NCI-H446 treated with DMSO at 0.1 percent for 48 hours (cell line): ENCODE data around the gene CUX1.
"Not testable (repeated sequence)": the region's sequence is repeated elsewhere in the genome, so short reads cannot be mapped to it uniquely, and the experiment has no call there.

Source experiments
- DNase-seq: peaks from one replicate; lab custom pipeline; 2025; lab: John Stamatoyannopoulos, UW

The CUX1 gene

GRCh38 chr7:101917566-101917965, 100.1 kb downstream of the CUX1 start:
- DNase-seq = no peak

GRCh38 chr7:101918426-101918825, 101.0 kb downstream of the CUX1 start:
- no peak for DNase-seq

GRCh38 chr7:101919363-101920115, 102.1 kb downstream of the CUX1 start:
- DNase-seq = no peak

- DNase-seq = no peak
Observed at GRCh38 chr7:101921061-101921460, 103.6 kb downstream of the CUX1 start.

GRCh38 chr7:101921546-101922489, 104.4 kb downstream of the CUX1 start:
- DNase-seq = not testable (repeated sequence)

- no peak for DNase-seq
Observed at GRCh38 chr7:101922631-101923601, 105.5 kb downstream of the CUX1 start.

- no peak for DNase-seq
Observed at GRCh38 chr7:101923602-101923985, 106.2 kb downstream of the CUX1 start.

- DNase-seq = no peak
Observed at GRCh38 chr7:101924171-101924570, 106.7 kb downstream of the CUX1 start.

- no peak for DNase-seq
Observed at GRCh38 chr7:101926265-101926664, 108.8 kb downstream of the CUX1 start.

- no peak for DNase-seq
Observed at GRCh38 chr7:101927389-101927788, 110.0 kb downstream of the CUX1 start.

GRCh38 chr7:101927802-101928201, 110.4 kb downstream of the CUX1 start:
- DNase-seq = no peak

GRCh38 chr7:101929256-101929655, 111.8 kb downstream of the CUX1 start:
- DNase-seq = no peak

GRCh38 chr7:101929911-101930310, 112.5 kb downstream of the CUX1 start:
- DNase-seq = not testable (repeated sequence)

- no peak for DNase-seq
Observed at GRCh38 chr7:101932083-101932482, 114.7 kb downstream of the CUX1 start.

GRCh38 chr7:101933028-101933427, 115.6 kb downstream of the CUX1 start:
- no peak for DNase-seq

GRCh38 chr7:101933688-101934121, 116.3 kb downstream of the CUX1 start:
- DNase-seq = no peak

GRCh38 chr7:101934618-101935017, 117.2 kb downstream of the CUX1 start:
- no peak for DNase-seq

GRCh38 chr7:101935521-101936141, 118.2 kb downstream of the CUX1 start:
- DNase-seq = no peak

GRCh38 chr7:101936223-101936610, 118.8 kb downstream of the CUX1 start:
- DNase-seq = no peak

GRCh38 chr7:101936611-101937231, 119.3 kb downstream of the CUX1 start:
- no peak for DNase-seq
